ENCODE data around the gene CFAP91. TPM values are rescaled to one million over a fixed set of nuclear protein-coding genes. Genes with fewer than 3 reads are reported as not detected.

CFAP91 gene
- total RNA-seq, 1 donor from 2014 or later, result 75.0 TPM

DNA sequence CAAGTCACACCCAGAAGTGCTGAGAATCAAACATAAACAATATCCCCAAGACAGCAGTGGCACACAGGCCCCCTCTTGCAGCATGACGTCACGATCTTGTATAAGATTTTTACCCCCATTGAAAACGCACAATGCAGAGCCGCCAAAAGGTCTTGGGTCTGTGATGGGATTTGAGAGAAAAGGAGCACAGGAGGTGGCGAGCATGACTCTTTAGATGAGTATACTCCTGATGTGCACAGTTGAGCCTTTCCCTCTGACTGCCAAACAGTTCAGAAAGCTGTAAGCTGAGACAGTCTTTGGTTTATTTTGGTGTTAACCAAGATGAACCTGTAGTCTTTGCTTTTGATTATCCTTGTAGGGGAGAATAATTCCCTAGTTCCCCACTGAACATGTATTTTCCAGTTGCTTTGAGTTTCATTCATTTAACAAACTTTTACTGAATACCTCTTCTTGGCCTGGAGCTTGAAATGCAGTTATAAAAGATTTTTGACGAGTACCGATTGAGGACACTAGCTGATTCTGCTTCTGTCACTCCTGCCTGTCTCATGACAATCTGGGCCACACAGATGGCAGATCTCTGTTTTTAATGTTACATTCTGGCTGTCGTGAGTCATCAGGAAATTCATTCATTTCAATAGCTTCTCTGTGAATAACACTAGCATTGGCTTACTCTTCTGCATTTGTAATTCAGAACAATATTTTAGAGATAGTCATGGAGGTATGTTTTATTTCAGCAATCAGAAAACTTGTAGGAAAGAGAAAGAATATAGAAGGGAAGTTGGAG lies 28.9 kb downstream of the CFAP91 start:
- no peaks in the 10 kb centered on the region for H3K4me1 Mint-ChIP-seq (ENCODE audit: low read depth)
- H3K4me3 Mint-ChIP-seq (ENCODE audit: low read depth), result no peak overlapping the region

DNA sequence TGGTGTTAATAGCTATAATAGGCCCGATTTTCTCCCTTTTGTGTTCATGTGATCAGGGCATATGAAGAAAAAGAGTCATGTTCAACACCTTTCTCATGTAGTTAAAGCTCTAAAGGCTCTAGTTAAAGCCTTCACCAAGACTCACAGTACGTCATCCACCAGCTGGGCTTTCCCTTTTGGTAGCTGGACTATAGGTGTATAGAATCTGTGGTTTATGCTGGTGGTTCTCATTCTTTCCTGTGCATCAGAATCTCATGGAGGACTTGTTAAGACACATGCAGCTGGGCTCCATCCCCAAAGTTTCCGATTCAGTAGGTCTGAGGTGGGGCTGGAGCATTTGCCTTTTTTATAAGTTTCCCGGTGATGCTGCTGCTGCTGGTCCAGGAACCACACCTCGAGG lies 31.0 kb downstream of the CFAP91 start:
- DNase-seq (ENCODE audit: low spot score, unreplicated experiment), result no peak
- Mint-ChIP-seq H3K27me3 (no peaks in the 10 kb centered on the region), H3K9me3 (ENCODE audit: low read depth) (no peaks in the 10 kb centered on the region), H3K4me1 (ENCODE audit: low read depth) (no peaks in the 10 kb centered on the region), H3K4me3 (ENCODE audit: low read depth) (no peak overlapping the region), H3K27ac (no peak overlapping the region), H3K36me3 (ENCODE audit: insufficient read depth) (peaks cover 19% of the 10 kb centered on the region)
- TF ChIP-seq, protein P1, sequence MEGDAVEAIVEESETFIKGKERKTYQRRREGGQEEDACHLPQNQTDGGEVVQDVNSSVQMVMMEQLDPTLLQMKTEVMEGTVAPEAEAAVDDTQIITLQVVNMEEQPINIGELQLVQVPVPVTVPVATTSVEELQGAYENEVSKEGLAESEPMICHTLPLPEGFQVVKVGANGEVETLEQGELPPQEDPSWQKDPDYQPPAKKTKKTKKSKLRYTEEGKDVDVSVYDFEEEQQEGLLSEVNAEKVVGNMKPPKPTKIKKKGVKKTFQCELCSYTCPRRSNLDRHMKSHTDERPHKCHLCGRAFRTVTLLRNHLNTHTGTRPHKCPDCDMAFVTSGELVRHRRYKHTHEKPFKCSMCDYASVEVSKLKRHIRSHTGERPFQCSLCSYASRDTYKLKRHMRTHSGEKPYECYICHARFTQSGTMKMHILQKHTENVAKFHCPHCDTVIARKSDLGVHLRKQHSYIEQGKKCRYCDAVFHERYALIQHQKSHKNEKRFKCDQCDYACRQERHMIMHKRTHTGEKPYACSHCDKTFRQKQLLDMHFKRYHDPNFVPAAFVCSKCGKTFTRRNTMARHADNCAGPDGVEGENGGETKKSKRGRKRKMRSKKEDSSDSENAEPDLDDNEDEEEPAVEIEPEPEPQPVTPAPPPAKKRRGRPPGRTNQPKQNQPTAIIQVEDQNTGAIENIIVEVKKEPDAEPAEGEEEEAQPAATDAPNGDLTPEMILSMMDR (IDR thresholded peaks at IDR 0.05; ENCODE audit: unreplicated experiment), result no peak

More for the DNA sequence above, 28.9 kb downstream of the CFAP91 start:
- Mint-ChIP-seq H3K27me3 (no peaks in the 10 kb centered on the region), H3K9me3 (ENCODE audit: low read depth) (no peaks in the 10 kb centered on the region), H3K27ac (no peak overlapping the region), H3K36me3 (ENCODE audit: insufficient read depth) (peaks cover 19% of the 10 kb centered on the region)
- no peak for DNase-seq (ENCODE audit: low spot score, unreplicated experiment)
- TF ChIP-seq, protein P1 (IDR thresholded peaks at IDR 0.05; ENCODE audit: unreplicated experiment), result no peak

DNA sequence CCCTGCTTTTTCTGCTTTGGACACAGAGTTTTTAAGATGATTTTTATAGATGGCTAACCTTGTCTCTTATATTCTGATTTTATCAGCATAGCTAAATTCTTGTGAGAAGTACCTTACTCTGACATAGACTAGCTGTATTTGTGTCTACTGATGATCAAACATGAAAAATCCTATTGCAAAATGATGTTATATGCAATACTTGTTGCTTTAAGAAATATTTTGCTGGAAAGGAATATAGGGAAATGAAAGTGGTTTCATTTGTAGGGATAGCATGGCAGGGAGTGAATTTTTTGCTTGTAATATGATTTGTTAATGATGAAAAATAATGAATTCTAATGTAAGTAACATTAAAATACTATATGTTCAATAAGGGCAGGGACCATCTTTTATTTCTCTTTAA lies 35.9 kb downstream of the CFAP91 start:
- DNase-seq (ENCODE audit: low spot score, unreplicated experiment), result no peak
- Mint-ChIP-seq H3K9me3 (ENCODE audit: low read depth) (no peaks in the 10 kb centered on the region), H3K27me3 (no peaks in the 10 kb centered on the region), H3K4me3 (ENCODE audit: low read depth) (no peak overlapping the region), H3K4me1 (ENCODE audit: low read depth) (no peaks in the 10 kb centered on the region), H3K36me3 (ENCODE audit: insufficient read depth) (peaks cover 15% of the 10 kb centered on the region), H3K27ac (no peak overlapping the region)
- TF ChIP-seq, protein P1 (IDR thresholded peaks at IDR 0.05; ENCODE audit: unreplicated experiment), result no peak

DNA sequence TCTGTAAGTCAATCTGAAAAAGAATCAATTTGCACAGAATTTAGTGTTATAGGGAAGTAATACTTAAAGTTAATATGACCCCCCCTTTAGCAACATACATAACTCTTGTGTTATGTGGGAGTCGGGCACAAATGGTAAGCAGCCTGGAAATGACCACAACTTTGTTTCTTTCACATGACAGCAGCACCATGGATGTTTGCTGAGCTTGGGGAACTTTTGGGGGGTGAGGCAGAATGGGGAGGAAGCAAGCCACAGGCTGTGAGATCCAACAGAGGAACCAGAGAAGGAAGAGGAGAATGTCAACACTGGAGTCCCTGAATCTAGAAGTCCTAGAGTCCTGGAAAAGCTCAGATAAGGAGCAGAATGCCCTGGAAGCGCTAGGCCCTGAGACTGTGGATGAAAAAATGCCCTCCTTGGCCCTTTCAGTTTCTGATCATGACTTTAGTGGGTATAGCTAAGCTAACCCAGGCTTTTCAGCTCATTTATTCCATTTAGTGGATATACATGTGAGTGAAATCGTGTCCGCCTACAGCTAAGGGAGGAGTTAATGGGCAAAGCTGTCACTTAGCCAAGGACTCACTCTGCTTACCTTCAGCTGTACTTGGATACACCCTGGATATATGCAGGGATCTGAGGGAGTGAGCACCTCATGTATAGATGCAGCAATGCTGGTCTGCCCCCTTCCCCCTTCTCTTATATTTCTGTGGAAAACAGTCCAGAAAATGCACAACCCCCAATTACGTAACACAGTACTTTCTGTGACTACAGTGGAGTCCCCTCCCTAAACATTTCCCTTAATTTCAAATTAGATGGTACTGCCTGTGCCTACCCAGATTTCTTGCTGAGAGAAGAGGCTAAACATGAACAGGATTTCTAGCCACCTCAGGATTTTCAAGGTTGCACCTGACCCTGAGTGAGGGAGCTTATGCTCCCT lies 39.1 kb downstream of the CFAP91 start:
- no peaks in the 10 kb centered on the region for H3K27me3 Mint-ChIP-seq
- H3K27ac Mint-ChIP-seq, result no peak overlapping the region
- H3K4me3 Mint-ChIP-seq (ENCODE audit: low read depth), result no peak overlapping the region
- no peaks in the 10 kb centered on the region for H3K4me1 Mint-ChIP-seq (ENCODE audit: low read depth)
- TF ChIP-seq, protein P1 (IDR thresholded peaks at IDR 0.05; ENCODE audit: unreplicated experiment), result no peak
- no peaks in the 10 kb centered on the region for H3K9me3 Mint-ChIP-seq (ENCODE audit: low read depth)
- DNase-seq (ENCODE audit: low spot score, unreplicated experiment), result no peak
- H3K36me3 Mint-ChIP-seq (ENCODE audit: insufficient read depth), result peaks cover 23% of the 10 kb centered on the region

DNA sequence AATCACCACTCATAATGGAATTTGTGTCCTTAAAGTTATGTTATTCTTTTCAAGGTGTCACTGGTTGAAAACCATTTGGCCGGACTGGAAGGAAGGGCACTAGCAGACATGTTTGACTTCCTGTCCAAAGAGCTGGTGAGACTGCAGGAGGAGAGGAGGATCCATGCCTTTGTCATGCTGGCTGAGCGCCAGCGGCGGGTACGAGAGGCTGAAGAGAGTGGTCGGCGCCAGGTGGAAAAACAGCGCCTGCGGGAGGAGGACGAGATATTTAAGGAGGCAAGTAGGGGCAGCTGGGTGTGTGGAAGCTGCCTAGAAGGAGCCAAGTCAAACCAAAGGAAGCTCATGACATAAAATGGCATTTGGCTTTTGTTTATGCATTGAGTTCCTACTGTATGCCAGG lies 41.1 kb downstream of the CFAP91 start:
- no peaks in the 10 kb centered on the region for H3K9me3 Mint-ChIP-seq (ENCODE audit: low read depth)
- no peaks in the 10 kb centered on the region for H3K4me1 Mint-ChIP-seq (ENCODE audit: low read depth)
- H3K27me3 Mint-ChIP-seq, result no peaks in the 10 kb centered on the region
- H3K36me3 Mint-ChIP-seq (ENCODE audit: insufficient read depth), result peaks cover 28% of the 10 kb centered on the region
- DNase-seq (ENCODE audit: low spot score, unreplicated experiment), result no peak
- TF ChIP-seq, protein P1 (IDR thresholded peaks at IDR 0.05; ENCODE audit: unreplicated experiment), result no peak
- no peak overlapping the region for H3K27ac Mint-ChIP-seq
- H3K4me3 Mint-ChIP-seq (ENCODE audit: low read depth), result no peak overlapping the region
